Fibroblast of villous mesenchyme (primary cell): Measurements from ENCODE around the gene APCDD1. TPM values are rescaled to one million over a fixed set of nuclear protein-coding genes. Genes with fewer than 3 reads are reported as not detected.

Source experiments
- DNase-seq: peaks from one replicate; pipeline ENCODE4 v3.0.0-alpha.2; 2010; ENCODE audit warnings: low read depth
- H3K4me3 ChIP-seq: 2 replicates; pipeline ENCODE4 v1.5.1; 2011; ENCODE audit warnings: low read depth, mild to moderate bottlenecking, low read length
- total RNA-seq: library from RNA; depleted of rRNA; stranded (reverse); fragments of >200 nt; gene quantifications from 2 replicates; pipeline ENCODE4 v1.2.3, GENCODE V29; 2012
- TF ChIP-seq, protein P1 (sequence below): IDR thresholded peaks from 2 replicates; pipeline ENCODE4 v1.5.1; 2012; ENCODE audit warnings: low read depth, mild to moderate bottlenecking, low read length; ENCODE audit not compliant: insufficient read depth

APCDD1 gene
- total RNA-seq, 1 donor: 3.5 TPM

DNA sequence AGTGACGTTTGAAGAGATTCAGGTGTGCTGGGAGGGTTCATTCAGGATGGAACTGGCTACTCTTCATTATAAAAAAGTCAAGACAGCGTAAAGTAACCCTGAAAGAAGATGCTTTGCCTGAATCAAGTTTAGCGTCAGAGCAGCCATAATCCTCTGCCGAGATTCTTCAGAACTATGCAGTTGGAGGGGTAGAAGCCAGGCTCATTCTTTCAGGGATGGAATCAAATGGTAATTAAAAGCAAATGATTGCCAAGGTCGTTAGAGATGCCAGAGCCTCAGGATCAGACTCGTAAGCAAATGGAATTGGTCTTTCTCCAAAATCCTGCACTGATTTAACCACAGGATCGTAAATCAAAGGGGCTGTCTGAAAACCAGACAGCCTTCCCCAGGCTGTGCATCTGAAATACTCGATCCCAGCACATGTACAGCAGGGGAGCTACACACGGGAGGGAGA lies 21.9 kb downstream of the APCDD1 start:
- no peak overlapping the region for H3K4me3 ChIP-seq
- TF ChIP-seq, protein P1, sequence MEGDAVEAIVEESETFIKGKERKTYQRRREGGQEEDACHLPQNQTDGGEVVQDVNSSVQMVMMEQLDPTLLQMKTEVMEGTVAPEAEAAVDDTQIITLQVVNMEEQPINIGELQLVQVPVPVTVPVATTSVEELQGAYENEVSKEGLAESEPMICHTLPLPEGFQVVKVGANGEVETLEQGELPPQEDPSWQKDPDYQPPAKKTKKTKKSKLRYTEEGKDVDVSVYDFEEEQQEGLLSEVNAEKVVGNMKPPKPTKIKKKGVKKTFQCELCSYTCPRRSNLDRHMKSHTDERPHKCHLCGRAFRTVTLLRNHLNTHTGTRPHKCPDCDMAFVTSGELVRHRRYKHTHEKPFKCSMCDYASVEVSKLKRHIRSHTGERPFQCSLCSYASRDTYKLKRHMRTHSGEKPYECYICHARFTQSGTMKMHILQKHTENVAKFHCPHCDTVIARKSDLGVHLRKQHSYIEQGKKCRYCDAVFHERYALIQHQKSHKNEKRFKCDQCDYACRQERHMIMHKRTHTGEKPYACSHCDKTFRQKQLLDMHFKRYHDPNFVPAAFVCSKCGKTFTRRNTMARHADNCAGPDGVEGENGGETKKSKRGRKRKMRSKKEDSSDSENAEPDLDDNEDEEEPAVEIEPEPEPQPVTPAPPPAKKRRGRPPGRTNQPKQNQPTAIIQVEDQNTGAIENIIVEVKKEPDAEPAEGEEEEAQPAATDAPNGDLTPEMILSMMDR: no peak
- peak; percentile 53 for DNase-seq

- DNase-seq: no peak
- H3K4me3 ChIP-seq: no peak overlapping the region
- TF ChIP-seq, protein P1: no peak
Observed at GRCh38 chr18:10477121-10477862, 22.9 kb downstream of the APCDD1 start.

DNA sequence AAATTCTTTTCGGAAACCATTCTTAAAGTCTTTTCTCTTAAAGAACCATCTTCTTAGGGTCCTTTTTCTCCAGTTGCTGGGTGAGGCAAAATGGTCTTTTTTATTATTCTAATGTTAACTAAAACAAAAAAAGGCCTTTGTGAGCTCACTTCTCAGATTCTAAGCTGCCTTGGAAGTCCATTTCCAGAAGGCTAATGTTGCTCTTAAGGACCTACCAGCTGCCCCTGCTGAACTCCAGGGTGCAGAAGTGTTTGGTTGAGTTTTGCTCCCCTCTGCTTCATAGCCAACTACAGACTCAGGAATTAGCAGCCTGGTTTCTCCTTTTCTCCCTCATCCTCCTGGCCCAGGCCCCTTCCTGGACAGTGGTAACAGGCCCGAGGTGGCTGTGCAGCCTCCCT lies 23.4 kb downstream of the APCDD1 start:
- TF ChIP-seq, protein P1: no peak
- no peak overlapping the region for H3K4me3 ChIP-seq
- DNase-seq: no peak

DNA sequence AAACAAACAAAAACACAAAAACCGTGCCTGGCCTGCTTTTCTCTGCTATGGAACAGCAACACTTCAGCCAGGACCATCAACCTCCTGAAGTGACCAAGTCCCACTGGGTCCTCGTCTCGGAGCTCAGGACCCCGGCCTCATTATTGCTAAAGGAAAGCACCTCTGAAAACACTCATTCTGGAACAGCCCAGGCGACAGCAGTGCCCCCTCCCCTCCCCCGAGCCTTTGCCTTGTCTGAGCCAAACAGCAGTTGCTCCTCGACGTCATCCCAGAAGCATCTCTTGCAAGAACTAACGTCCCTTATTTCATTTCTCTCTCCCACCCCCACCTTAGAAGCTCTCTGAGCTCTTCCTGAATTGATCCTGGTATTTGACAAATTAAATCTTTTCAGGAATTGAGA lies 27.4 kb downstream of the APCDD1 start:
- no peak for DNase-seq
- TF ChIP-seq, protein P1: no peak

DNA sequence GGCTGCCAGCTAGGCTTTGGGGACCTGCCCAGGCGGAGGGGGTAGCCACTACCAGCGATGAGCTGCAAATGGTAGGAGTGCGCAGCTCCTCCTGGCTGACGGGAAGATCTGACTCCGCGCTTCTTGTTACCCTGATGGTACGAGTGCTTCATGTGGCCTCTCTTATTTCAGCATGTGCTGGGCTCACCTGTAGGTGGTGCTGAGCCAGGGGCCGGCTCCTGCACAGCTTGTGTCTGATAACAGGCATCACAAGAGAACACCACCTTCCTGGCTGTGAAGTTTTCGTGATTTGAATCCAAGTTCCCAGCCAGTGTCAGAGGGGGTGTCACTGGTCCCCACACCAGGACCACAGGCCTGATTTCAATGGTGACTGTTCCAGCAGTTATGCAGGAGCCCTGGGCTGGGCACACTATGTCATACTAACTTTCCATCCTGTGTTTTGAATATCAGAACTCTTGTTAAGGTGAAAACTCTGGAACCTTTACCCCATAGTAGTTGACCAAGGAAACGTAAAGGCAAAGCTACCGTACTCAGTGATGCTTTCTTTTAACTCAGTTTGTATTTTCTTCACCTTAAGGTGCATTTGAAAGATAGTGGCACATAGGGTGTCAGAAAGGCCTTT lies 28.0 kb downstream of the APCDD1 start:
- H3K4me3 ChIP-seq: no peak overlapping the region
- TF ChIP-seq, protein P1: no peak
- no peak for DNase-seq

More for the DNA sequence above, 27.4 kb downstream of the APCDD1 start:
- no peak overlapping the region for H3K4me3 ChIP-seq

DNA sequence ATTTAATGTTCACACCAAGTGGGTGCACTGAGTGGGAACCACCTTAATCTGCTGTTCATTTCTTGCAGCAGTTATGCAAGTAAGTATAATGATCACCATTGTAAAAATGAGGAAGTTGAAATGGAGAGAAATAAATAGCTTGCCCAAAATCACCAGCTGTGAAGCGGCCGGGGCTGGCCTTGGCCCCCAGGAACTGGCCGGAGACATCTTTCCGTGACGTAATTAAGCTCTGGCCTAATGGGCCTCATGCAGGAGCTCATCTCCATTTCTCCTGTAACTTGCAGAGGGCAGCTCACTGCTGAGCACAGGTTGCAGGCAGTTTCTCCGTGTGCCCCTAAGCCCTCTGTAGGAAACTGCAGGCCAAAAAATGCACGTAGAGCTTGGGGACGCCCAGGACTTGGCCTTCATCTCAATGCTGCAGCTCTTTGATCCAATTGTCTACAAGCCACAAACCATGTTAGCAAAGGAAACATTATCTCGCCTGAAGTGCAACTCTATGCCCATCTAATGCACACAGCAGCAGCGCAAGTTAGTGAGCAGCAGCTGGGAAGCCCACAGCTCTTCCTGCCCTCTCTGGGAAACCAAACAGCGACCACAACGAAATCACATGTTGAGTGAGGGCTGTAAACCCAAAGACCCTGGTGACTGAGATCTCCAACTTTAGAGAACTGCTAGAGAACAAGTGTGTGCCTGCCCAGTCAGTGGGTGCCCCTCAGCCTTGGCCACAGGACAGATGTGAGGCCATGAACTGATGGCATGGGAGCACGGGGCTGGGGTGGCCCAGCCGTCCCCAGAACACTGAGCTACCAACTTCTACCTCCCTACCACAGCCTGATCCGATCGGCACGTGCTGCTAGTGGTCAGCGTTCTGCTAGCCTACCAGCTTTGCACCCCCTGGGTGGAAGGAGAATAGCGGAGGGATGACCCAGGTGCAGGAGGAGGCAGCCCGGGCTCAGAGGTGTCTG lies 28.8 kb downstream of the APCDD1 start:
- TF ChIP-seq, protein P1: no peak
- no peak for DNase-seq
- no peak overlapping the region for H3K4me3 ChIP-seq
